ENCODE results near the gene NSG1.

- no peak for TF ChIP-seq EZH2phosphoT487 (IDR thresholded peaks at IDR 0.05; ENCODE audit: borderline replicate concordance, low read length)
- TF ChIP-seq CTCF (IDR thresholded peaks at IDR 0.05; ENCODE audit: low read depth, low read length, poor library complexity, severe bottlenecking) = no peak
Measured at GRCh38 chr4:4425696-4426095, 38.8 kb downstream of the NSG1 start.

All from DOHH2 (cell line).